GM21367 (cell line): ENCODE results near the gene PPP2R5C.

Source experiments
- ATAC-seq: cut with Tn5 transposase; IDR thresholded peaks from one replicate; pipeline ENCODE4 v1.9.1; 2021; ENCODE audit not compliant: unreplicated experiment

The PPP2R5C gene

GRCh38 chr14:101937926-101938767 lies 176.6 kb downstream of the PPP2R5C start:
- ATAC-seq = no peak

DNA sequence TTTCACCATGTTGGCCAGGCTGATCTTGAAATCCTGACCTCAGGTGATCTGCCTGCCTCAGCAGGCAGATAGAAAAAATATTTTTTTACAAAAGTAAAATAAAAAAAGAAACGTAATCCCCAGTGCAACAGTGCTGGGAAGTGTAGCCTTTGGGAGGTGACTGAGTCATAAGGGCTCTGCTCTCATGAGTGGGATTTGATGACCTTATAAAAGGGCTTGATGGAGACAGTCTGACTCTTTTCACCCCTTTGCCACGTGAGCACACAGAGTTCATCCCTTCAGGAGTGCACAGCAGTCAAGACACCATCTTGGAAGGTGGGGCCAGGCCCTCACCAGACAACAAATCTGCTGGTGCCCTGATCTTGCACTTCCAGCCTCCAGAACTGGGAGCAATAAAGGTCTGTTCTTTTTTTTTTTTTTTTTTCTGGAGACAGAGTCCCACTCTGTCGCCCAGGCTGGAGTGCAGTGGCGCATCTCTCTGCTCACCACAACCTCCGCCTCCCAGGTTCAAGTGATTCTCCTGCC lies 178.2 kb downstream of the PPP2R5C start:
- no peak for ATAC-seq

- ATAC-seq = no peak
These were observed 182.9 kb downstream of the PPP2R5C start for GRCh38 chr14:101944451-101944850.

DNA sequence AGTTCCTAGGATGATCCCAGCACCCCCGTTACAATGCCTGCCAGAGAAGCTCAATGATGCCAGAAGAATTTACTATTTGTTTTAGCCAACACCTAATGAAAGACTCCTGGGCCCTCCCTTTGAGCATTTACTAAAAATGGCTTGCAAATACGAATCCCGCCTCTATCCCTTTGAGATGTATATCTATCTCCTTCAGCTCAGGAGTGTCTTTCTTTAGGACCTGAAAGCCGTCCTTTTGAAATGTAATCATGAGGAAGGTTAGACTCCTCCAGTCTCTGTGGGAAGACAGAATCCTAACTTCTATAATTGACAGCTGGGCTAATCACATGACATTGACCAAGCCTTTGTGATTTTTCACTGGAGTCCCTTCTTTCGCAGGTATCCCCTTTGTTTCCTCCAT lies 183.7 kb downstream of the PPP2R5C start:
- ATAC-seq = no peak

DNA sequence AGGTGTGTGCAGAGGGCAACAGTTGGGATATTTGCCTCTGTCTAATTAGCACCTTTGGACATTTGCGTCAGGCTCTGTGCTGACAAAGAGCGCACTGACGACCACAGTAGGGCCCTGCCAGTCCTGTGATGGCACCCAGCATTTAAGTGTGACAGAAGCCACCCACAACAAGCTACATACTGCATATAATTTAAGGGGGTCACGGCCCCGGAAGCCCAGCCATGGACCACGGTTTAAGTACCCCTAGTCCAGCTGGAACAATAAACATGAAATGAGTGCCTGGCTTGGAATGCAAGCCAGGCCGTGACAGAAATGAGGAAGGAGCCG lies 186.0 kb downstream of the PPP2R5C start:
- ATAC-seq = no peak

GRCh38 chr14:101947904-101948665 lies 186.6 kb downstream of the PPP2R5C start:
- peak; percentile 96 for ATAC-seq

DNA sequence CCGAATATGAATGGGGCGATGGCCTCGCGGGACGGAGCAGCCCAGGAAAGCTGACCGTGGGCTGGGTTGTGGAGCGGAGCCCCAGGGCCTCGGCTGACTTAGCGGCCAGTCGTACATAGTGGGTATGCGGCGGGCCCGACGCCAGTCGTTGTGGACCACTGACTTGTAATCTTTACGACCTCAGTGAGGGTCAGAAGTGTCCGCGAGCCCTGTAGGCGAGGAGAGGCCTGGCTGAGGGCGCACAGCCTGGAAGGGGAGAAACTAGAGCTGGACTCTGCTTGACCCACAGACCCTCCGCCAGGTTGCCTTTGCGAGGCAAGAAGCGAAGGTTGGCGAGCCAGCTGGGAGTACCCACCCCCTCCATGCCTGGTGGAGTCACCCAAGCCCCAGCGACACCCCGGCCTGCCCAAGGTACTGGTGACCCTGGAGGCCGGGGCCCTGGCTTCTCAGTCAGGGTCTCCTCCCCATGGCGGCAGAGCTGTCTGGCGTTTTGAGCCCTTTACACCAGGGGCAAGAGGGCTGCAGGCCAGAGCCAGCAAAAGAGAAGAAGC lies 187.2 kb downstream of the PPP2R5C start:
- no peak for ATAC-seq

GRCh38 chr14:101950100-101950499 lies 188.6 kb downstream of the PPP2R5C start:
- no peak for ATAC-seq

DNA sequence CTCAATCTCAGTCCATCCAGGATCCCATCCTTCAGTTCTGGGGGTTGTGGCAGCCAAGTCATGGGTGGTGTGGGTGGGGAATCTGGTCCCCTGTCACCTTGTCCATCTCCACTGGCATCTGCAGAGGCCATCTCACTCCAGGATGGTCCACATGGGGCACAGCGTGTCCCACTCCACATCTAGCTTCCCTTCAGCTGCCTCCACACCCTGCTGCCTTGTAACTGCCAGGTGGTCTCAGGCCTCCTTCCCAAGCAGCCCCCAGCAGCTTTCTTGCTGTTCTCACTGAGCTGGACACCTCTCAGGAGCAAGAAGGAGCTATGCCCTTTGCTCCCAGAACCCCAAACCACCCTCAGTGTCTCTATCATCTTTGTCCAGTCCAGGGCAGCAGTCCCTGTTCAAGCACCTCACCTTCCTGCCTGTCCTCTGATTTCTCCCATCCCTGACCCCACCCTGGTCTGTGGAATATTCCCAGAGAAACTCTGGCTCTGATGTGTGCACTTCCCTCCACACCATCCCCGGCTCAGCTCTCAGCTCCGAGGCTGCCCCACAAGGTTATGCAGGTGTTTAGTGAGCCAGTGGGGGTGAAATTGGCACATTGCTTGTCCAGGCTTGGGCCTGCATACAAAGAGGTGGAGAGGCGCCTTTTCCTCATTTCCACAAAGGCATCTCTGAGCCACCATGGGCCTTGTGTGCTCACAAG lies 189.2 kb downstream of the PPP2R5C start:
- ATAC-seq = no peak

DNA sequence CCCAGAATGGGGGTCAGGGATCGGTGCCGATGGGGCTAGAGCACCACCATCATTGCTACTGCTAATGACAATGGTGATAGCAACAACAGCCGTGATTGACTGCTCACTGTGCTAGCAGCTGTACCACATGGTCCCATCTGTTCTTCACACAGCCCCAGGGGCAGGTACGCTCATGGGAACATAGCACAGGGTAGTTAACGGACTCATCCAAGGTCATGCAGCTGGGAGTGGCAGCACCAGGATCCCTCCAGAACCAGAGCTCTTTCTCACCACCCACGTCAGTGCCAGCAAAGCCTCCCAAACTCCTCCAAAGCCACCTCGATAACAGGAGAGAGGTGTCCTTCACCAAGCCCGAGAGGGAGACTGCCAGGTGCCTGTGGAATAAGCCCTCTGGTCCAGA lies 191.6 kb downstream of the PPP2R5C start:
- no peak for ATAC-seq

- ATAC-seq = no peak
These were observed 193.0 kb downstream of the PPP2R5C start for GRCh38 chr14:101954501-101954900.

DNA sequence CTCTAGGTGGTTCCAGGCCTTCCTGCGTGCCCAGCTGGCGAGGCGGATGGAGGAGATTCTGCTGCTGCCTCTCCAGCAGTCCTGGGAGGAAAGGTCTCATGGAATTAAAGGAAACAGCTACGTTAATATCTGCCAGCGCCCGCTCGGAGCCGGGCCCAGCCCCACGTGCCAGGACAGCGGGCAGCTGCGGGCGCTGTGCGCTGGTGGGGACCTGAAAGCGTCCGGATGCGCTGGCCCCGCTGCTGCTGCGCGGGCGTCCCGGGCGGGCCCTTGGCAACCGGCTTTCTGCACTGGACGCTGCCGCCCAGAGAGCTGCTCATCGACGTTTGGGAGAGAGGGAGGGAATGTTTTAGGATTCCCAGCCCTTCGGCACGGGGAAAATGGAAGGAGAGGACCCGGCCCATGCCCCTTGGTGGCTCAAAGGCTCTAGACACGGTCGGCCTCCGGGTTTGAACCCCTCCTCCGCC lies 194.2 kb downstream of the PPP2R5C start:
- no peak for ATAC-seq

DNA sequence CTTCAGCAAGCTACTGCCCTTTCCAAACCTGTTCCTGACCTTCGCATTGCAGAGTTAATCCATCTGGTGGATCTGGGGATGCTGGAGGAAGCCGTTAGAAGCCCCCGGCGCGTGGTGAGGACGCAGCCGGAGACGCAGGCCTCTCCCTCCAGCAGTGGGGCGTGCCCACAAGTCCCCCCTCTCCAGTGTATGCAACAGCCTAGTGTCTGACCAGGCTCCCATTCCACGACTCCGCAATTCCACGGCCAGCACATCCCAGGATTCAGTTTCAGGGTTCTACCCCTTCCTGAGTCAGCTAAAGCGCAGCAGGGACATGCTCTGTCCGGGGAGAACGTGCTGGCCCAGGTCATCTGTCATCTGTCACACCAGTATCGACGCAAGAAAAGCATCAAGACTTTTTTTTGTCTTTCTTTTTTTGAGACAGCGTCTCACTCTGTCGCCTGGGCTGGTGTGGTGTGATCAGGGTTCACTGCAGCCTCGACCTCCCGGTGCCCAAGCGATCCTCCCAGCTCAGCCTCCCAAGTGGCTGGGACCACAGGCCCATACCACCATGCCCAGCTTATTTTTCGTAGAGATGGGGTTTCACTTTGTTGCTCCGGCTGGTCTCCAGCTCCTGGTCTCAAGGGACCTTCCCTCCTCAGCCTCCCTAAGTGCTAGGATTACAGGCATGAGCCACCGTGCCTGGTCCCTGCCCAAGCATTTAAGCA lies 194.8 kb downstream of the PPP2R5C start:
- no peak for ATAC-seq

- no peak for ATAC-seq
These were observed 196.1 kb downstream of the PPP2R5C start for GRCh38 chr14:101957406-101958234.

GRCh38 chr14:101958418-101959180 lies 197.1 kb downstream of the PPP2R5C start:
- ATAC-seq = no peak

- no peak for ATAC-seq
These were observed 197.8 kb downstream of the PPP2R5C start for GRCh38 chr14:101959277-101959676.

GRCh38 chr14:101960225-101960624 lies 198.7 kb downstream of the PPP2R5C start:
- no peak for ATAC-seq

- ATAC-seq = no peak
These were observed 199.7 kb downstream of the PPP2R5C start for GRCh38 chr14:101961011-101961721.
